Measurements from ENCODE around the gene AMIGO1.

AMIGO1 gene

GRCh38 chr1:109472779-109473178 is 36.7 kb downstream of the AMIGO1 start:
- no peak overlapping the region for H3K4me3 ChIP-seq (ENCODE audit: low read depth, low read length)
- H3K4me2 ChIP-seq (ENCODE audit: low read length) = no peak overlapping the region
- no peak overlapping the region for H3K9ac ChIP-seq
- H3K4me1 ChIP-seq = no peaks in the 10 kb centered on the region
- no peak overlapping the region for H3K27ac ChIP-seq
- H2AFZ ChIP-seq = no peak overlapping the region
- no peaks in the 10 kb centered on the region for H3K36me3 ChIP-seq (ENCODE audit: control insufficient read depth, insufficient read depth, low read length)
- H3K79me2 ChIP-seq = no peaks in the 10 kb centered on the region
- no peaks in the 10 kb centered on the region for H3K9me3 ChIP-seq (ENCODE audit: control insufficient read depth, low read length)
- no peak for TF ChIP-seq CTCF (IDR thresholded peaks at IDR 0.05)
- no peaks in the 10 kb centered on the region for H3K27me3 ChIP-seq (ENCODE audit: control insufficient read depth, insufficient read depth, low read length)

GRCh38 chr1:109470245-109470644 is 39.3 kb downstream of the AMIGO1 start:
- Histone ChIP-seq H3K27me3 (ENCODE audit: control insufficient read depth, insufficient read depth, low read length) (no peaks in the 10 kb centered on the region), H3K9ac (no peak overlapping the region), H3K9me3 (ENCODE audit: control insufficient read depth, low read length) (no peaks in the 10 kb centered on the region), H3K36me3 (ENCODE audit: control insufficient read depth, insufficient read depth, low read length) (no peaks in the 10 kb centered on the region), H3K4me3 (ENCODE audit: low read depth, low read length) (no peak overlapping the region), H2AFZ (no peak overlapping the region), H3K27ac (no peak overlapping the region), H3K79me2 (no peaks in the 10 kb centered on the region), H3K4me2 (ENCODE audit: low read length) (no peak overlapping the region), H3K4me1 (no peaks in the 10 kb centered on the region)
- TF ChIP-seq CTCF (IDR thresholded peaks at IDR 0.05) = no peak

GRCh38 chr1:109468903-109469302 is 40.6 kb downstream of the AMIGO1 start:
- Histone ChIP-seq H3K4me3 (ENCODE audit: low read depth, low read length) (no peak overlapping the region), H3K4me2 (ENCODE audit: low read length) (no peak overlapping the region), H3K27ac (no peak overlapping the region), H3K9me3 (ENCODE audit: control insufficient read depth, low read length) (no peaks in the 10 kb centered on the region), H2AFZ (no peak overlapping the region), H3K79me2 (no peaks in the 10 kb centered on the region), H3K4me1 (no peaks in the 10 kb centered on the region), H3K36me3 (ENCODE audit: control insufficient read depth, insufficient read depth, low read length) (no peaks in the 10 kb centered on the region), H3K9ac (no peak overlapping the region), H3K27me3 (ENCODE audit: control insufficient read depth, insufficient read depth, low read length) (no peaks in the 10 kb centered on the region)
- no peak for TF ChIP-seq CTCF (IDR thresholded peaks at IDR 0.05)

GRCh38 chr1:109468061-109468460 is 41.5 kb downstream of the AMIGO1 start:
- Histone ChIP-seq H2AFZ (no peak overlapping the region), H3K4me3 (ENCODE audit: low read depth, low read length) (no peak overlapping the region), H3K4me1 (no peaks in the 10 kb centered on the region), H3K79me2 (no peaks in the 10 kb centered on the region), H3K9me3 (ENCODE audit: control insufficient read depth, low read length) (no peaks in the 10 kb centered on the region), H3K36me3 (ENCODE audit: control insufficient read depth, insufficient read depth, low read length) (no peaks in the 10 kb centered on the region), H3K4me2 (ENCODE audit: low read length) (no peak overlapping the region), H3K27ac (no peak overlapping the region), H3K27me3 (ENCODE audit: control insufficient read depth, insufficient read depth, low read length) (no peaks in the 10 kb centered on the region), H3K9ac (no peak overlapping the region)
- TF ChIP-seq CTCF (IDR thresholded peaks at IDR 0.05) = no peak

GRCh38 chr1:109467301-109467777 is 42.2 kb downstream of the AMIGO1 start:
- no peaks in the 10 kb centered on the region for H3K4me1 ChIP-seq
- peak overlapping the region; percentile 38 for H3K4me3 ChIP-seq (ENCODE audit: low read depth, low read length)
- H3K9ac ChIP-seq = no peak overlapping the region
- no peaks in the 10 kb centered on the region for H3K79me2 ChIP-seq
- no peaks in the 10 kb centered on the region for H3K9me3 ChIP-seq (ENCODE audit: control insufficient read depth, low read length)
- no peak overlapping the region for H2AFZ ChIP-seq
- H3K36me3 ChIP-seq (ENCODE audit: control insufficient read depth, insufficient read depth, low read length) = no peaks in the 10 kb centered on the region
- H3K27ac ChIP-seq = no peak overlapping the region
- H3K4me2 ChIP-seq (ENCODE audit: low read length) = peak overlapping the region; percentile 63
- TF ChIP-seq CTCF (IDR thresholded peaks at IDR 0.05) = no peak
- no peaks in the 10 kb centered on the region for H3K27me3 ChIP-seq (ENCODE audit: control insufficient read depth, insufficient read depth, low read length)

Data from parathyroid adenoma (tissue), 2 donors.